Suprapubic skin (tissue), 4 donors: ENCODE measurements around the gene ZP2. TPM values are rescaled to one million over a fixed set of nuclear protein-coding genes. Genes with fewer than 3 reads are reported as not detected.

Source experiments
- DNase-seq, 2 donors: peaks; one replicate each; pipeline ENCODE4 v3.0.0-alpha.2; 2019; ENCODE audit warnings: low spot score in 2 of 2
- H3K27ac ChIP-seq: fragments of 200-600 bp; sonication (generic); one replicate; pipeline ENCODE4 v1.5.1; 2019
- H3K27me3 ChIP-seq: fragments of 200-600 bp; sonication (generic); one replicate; pipeline ENCODE4 v1.5.1; 2019
- H3K36me3 ChIP-seq: fragments of 200-600 bp; sonication (generic); one replicate; pipeline ENCODE4 v1.5.1; 2019
- H3K4me1 ChIP-seq: fragments of 200-600 bp; sonication (generic); one replicate; pipeline ENCODE4 v1.5.1; 2019
- H3K4me3 ChIP-seq: fragments of 200-600 bp; sonication (generic); one replicate; pipeline ENCODE4 v1.5.1; 2019; ENCODE audit warnings: mild to moderate bottlenecking
- H3K9me3 ChIP-seq: fragments of 200-600 bp; sonication (generic); one replicate; pipeline ENCODE4 v1.5.1; 2019
- EP300 ChIP-seq: sonication (generic); formaldehyde crosslinking; IDR thresholded peaks from one replicate; pipeline ENCODE4 v1.6.1; 2017; ENCODE audit warnings: antibody characterized with exemption
- POLR2A ChIP-seq, 2 donors: fragments of 450-650 bp; IDR thresholded peaks; one replicate each; pipeline ENCODE4 v1.6.1; 2017; ENCODE audit warnings: antibody characterized with exemption in 2 of 2, mild to moderate bottlenecking in 2 of 2, moderate library complexity in 2 of 2
- POLR2AphosphoS5 ChIP-seq, 3 donors: sonication (generic); formaldehyde crosslinking; IDR thresholded peaks; one replicate each; pipeline ENCODE4 v1.6.1; 2017; ENCODE audit warnings: antibody characterized with exemption in 3 of 3
- WGBS: methylation state at CpG from one replicate; pipeline ENCODE4 v1.1.5; 2018; 5-methylcytosine and 5-hydroxymethylcytosine counted together
- total RNA-seq, 4 donors: library from RNA; depleted of rRNA; stranded (reverse); fragments of >200 nt; gene quantifications; one replicate each; pipeline ENCODE4 v1.1.0, GENCODE V29; 2016
- TF ChIP-seq, protein P1 (sequence below), 2 donors: fragments of 200-600 bp in 1 of 2; fragments of 450-650 bp in 1 of 2; sonication (generic) in 1 of 2; IDR thresholded peaks; one replicate each; pipeline ENCODE4 v1.5.1; 2016 to 2019; ENCODE audit warnings: antibody characterized with exemption in 2 of 2, mild to moderate bottlenecking in 1 of 2, moderate library complexity in 1 of 2

The ZP2 gene
- total RNA-seq, 4 donors from 2014 or later, result not detected

DNA sequence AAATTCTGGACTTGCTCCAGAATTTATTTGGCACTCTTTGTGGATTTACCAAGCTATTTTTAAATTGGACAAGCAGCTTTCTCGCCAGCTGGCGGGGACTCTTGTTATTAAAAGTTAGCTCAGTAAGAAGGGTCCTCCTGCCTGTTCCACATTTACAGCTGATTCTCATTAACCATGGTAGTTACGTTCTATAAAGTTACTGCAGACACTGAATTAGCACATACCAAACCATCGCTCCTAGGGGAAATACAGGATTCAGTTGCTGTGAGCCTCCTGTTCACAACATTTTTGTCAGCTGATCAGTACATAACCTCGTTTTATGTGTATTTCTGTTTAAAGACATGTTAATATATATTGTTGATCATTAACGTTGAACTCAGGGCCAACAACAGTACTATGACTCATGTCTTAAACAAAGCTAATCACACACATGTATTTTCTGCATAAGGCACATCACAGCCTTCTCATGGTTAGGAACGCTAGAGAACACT lies 48.7 kb downstream of the ZP2 start:
- TF ChIP-seq, protein P1, sequence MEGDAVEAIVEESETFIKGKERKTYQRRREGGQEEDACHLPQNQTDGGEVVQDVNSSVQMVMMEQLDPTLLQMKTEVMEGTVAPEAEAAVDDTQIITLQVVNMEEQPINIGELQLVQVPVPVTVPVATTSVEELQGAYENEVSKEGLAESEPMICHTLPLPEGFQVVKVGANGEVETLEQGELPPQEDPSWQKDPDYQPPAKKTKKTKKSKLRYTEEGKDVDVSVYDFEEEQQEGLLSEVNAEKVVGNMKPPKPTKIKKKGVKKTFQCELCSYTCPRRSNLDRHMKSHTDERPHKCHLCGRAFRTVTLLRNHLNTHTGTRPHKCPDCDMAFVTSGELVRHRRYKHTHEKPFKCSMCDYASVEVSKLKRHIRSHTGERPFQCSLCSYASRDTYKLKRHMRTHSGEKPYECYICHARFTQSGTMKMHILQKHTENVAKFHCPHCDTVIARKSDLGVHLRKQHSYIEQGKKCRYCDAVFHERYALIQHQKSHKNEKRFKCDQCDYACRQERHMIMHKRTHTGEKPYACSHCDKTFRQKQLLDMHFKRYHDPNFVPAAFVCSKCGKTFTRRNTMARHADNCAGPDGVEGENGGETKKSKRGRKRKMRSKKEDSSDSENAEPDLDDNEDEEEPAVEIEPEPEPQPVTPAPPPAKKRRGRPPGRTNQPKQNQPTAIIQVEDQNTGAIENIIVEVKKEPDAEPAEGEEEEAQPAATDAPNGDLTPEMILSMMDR (IDR thresholded peaks at IDR 0.05), result no peak
- no peak for TF ChIP-seq EP300
- TF ChIP-seq POLR2A (IDR thresholded peaks at IDR 0.05), result no peak
- TF ChIP-seq POLR2AphosphoS5 (IDR thresholded peaks at IDR 0.05), result no peak
- Histone ChIP-seq H3K9me3 (no peaks in the 10 kb centered on the region), H3K4me3 (no peak overlapping the region), H3K27me3 (no peaks in the 10 kb centered on the region), H3K4me1 (peaks cover 50% of the 10 kb centered on the region), H3K36me3 (peaks cover 42% of the 10 kb centered on the region), H3K27ac (peak overlapping the region; percentile 59)
- WGBS, result 32% methylated on average over 7 of the region's 7 CpGs
- DNase-seq, result peak in 1 of 2 donors; percentile 67

DNA sequence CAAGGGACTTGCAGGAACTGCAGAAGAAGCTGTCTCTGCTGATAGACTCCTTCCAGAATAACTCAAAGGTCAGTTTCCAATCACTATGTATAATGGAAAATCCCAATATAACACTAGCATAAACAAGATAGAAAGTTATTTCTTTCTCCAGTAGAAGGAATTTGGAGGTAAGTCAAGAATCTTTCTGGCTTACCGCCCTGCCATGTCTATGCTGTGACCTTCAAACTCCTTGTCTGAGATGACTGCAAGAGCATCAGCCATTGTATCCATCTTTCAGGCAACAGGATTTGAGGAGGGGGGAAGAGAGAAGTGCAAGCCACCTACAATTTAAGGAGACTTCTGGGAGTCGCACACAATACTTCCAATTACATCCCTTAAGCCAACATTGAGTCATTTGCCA lies 50.2 kb downstream of the ZP2 start:
- TF ChIP-seq EP300 (no peak), POLR2AphosphoS5 (IDR thresholded peaks at IDR 0.05) (no peak), POLR2A (IDR thresholded peaks at IDR 0.05) (no peak)
- TF ChIP-seq, protein P1 (IDR thresholded peaks at IDR 0.05), result no peak
- DNase-seq, result no peak
- Histone ChIP-seq H3K4me1 (peaks cover 59% of the 10 kb centered on the region), H3K27me3 (no peaks in the 10 kb centered on the region), H3K9me3 (no peaks in the 10 kb centered on the region), H3K36me3 (peaks cover 30% of the 10 kb centered on the region), H3K4me3 (no peak overlapping the region), H3K27ac (no peak overlapping the region)
- WGBS, result 56% methylated on average over 2 of the region's 2 CpGs

DNA sequence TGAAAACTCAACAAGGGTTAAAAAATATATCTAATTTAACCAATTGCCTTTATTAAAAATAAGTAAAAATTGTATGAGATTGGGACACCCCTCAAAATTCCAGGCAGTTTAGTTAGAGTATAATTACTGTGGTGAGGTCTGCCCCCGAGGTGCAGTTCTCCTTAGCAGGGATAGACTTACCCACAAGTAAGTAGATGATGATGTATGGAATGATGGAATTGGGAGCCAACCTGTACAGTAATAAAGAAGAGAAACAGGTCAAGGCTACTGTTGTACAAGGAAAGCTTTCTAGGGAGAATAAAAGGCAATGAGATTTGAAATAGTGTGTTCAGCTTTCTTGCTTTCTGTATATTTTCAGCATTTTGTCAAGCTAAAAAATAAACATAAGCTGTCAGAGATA lies 51.1 kb downstream of the ZP2 start:
- WGBS, result 26% methylated on average over 1 of the region's 1 CpG

DNA sequence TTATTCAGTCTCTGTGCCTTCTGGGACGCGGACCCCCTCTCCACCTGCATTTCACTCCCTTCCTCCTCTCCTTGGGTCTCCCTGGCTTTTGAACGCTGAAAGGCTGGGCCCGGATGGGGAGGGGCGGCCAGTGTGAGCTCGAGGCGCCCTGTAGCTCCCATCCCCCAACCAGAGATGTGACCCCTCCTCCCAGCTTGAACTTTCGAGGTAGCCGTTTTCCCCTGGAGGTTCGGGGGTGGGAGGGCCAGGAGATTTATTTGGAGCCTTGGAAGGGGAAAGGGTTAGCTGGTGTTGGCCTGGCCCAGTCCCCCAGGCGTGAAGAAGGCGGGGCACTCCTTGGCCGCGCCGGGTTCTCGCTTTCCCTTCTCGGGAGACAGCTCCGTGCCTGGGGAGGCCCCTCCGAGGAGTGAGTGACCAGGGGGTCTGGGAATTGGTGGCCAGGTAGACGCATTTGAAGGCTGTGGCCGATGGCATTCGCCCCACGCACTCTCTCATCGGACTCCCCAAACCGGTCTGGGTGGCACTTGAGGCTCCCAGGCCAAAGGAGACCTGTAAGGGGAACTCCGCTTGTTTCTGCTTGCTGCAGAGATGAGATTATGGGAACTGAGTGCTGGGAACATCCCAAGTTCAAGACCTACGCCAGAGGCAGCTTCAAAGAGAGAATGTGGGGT lies 52.0 kb downstream of the ZP2 start:
- Histone ChIP-seq H3K27me3 (no peaks in the 10 kb centered on the region), H3K27ac (peak overlapping the region; percentile 95), H3K36me3 (peaks cover 14% of the 10 kb centered on the region), H3K9me3 (no peaks in the 10 kb centered on the region), H3K4me1 (peaks cover 57% of the 10 kb centered on the region), H3K4me3 (peak overlapping the region; percentile 86)
- peak; percentile 79 to 83 for DNase-seq
- WGBS, result 4% methylated on average over 16 of the region's 27 CpGs
- no peak for TF ChIP-seq POLR2AphosphoS5 (IDR thresholded peaks at IDR 0.05)
- no peak for TF ChIP-seq EP300

More for the DNA sequence above, 51.1 kb downstream of the ZP2 start:
- H3K9me3 ChIP-seq, result no peaks in the 10 kb centered on the region
- DNase-seq, result no peak
- H3K4me3 ChIP-seq, result peak overlapping the region; percentile 86
- TF ChIP-seq POLR2AphosphoS5 (IDR thresholded peaks at IDR 0.05) (no peak), POLR2A (IDR thresholded peaks at IDR 0.05) (no peak)
- TF ChIP-seq, protein P1 (IDR thresholded peaks at IDR 0.05), result no peak
- no peaks in the 10 kb centered on the region for H3K27me3 ChIP-seq
- peaks cover 59% of the 10 kb centered on the region for H3K4me1 ChIP-seq
- peaks cover 23% of the 10 kb centered on the region for H3K36me3 ChIP-seq
- H3K27ac ChIP-seq, result peak overlapping the region; percentile 95

DNA sequence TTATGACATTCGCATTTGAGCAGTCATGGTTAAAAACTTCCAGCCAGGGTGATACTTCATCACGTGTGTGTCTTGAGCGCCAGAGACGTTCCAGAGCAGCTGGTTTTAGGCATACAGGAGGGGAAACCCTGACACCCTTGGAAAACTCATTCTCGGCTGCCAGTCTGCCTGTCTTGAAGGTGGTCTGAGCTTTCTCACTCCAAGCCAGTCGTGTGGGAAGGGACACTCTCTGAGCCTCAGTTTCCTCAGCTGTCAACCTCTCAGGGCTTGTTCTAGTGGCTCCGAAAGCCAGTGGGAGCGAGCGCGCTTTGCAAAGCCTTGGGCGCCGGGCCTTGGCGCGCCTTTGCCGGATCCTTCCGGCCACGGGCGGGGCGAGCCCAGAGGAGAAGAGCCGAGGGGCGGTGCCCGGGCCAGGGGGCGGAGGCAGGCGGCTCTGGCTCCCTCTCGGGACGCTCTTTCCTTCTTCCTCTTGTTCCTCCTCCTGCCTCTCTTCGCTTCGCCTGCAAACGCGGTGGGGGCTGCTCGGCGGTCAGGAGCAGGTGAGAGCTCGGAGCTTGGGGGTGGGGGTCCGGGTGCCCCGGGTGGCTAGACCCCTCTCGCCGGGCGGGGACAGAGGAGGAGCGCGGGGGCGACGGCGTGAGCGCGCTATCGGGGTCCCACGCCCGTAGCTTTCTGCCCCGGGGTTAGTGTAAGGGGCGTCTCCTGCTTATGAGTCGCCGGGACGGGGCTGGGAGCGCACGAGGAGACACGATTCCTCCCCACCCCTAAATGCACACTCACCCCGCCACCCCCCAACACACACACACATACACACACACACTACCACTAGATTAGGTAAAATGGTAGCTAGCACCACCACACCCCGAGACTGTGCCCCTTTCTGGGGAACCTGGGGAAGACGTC lies 52.9 kb downstream of the ZP2 start, which contains the start of gene LDAF1:
TSS of gene LDAF1 (plus strand) at position 467 of the 903 bp plus-strand sequence. CDS start 2,509 bp downstream, outside the sequence.
- Histone ChIP-seq H3K27ac (peak within 1 kb of the TSS; percentile 95), H3K36me3 (peaks cover 11% of the 10 kb centered on the region), H3K4me3 (peak within 1 kb of the TSS; percentile 86), H3K9me3 (no peaks in the 10 kb centered on the region), H3K27me3 (no peaks in the 10 kb centered on the region), H3K4me1 (peaks cover 55% of the 10 kb centered on the region)
- no peak for TF ChIP-seq EP300
- no peak for TF ChIP-seq POLR2AphosphoS5 (IDR thresholded peaks at IDR 0.05)
- TF ChIP-seq, protein P1 (IDR thresholded peaks at IDR 0.05), result no peak
- no peak for TF ChIP-seq POLR2A (IDR thresholded peaks at IDR 0.05)
- WGBS, result 1% methylated on average over 26 of the region's 59 CpGs
- peak; percentile 88 to 90 for DNase-seq
